A549 (cell line): ENCODE results near the gene LRIG1.

Experiments used
- EP300 ChIP-seq, 2 experiments: fragments of >200 bp; sonication (Bioruptor Twin); formaldehyde crosslinking; IDR thresholded peaks; 2 replicates in 1 of 2; 3 replicates in 1 of 2; pipeline ENCODE4 v1.6.1; 2016 to 2017
- NFE2L2 ChIP-seq: fragments of 150-350 bp; conservative IDR thresholded peaks from 2 replicates; pipeline ENCODE4 v1.6.1; 2014; ENCODE audit warnings: low read length
- POLR2A ChIP-seq: IDR thresholded peaks from 2 replicates; pipeline ENCODE4 v1.6.1; 2012; ENCODE audit warnings: mild to moderate bottlenecking, low read length
- POLR2AphosphoS2 ChIP-seq: conservative IDR thresholded peaks from 2 replicates; pipeline ENCODE4 v1.6.1; 2012; ENCODE audit warnings: low read length, improper control_type of control experiment, inconsistent platforms
- RAD21 ChIP-seq, 2 experiments: fragments of >200 bp in 1 of 2; sonication (Bioruptor Twin) in 1 of 2; formaldehyde crosslinking in 1 of 2; IDR thresholded peaks in 1 of 2; conservative IDR thresholded peaks in 1 of 2; 2 replicates in 1 of 2; 3 replicates in 1 of 2; pipeline ENCODE4 v1.6.1; 2012 to 2018; ENCODE audit warnings: inconsistent platforms in 1 of 2
- TF ChIP-seq, protein P1 (sequence below): fragments of >200 bp; sonication (Bioruptor Twin); formaldehyde crosslinking; IDR thresholded peaks from 3 replicates; pipeline ENCODE4 v1.5.1; 2016
- TF ChIP-seq, protein P2 (sequence below): fragments of 450-650 bp; IDR thresholded peaks from 2 replicates; pipeline ENCODE4 v1.6.1; 2014; ENCODE audit warnings: antibody characterized with exemption
- TF ChIP-seq, protein P3 (sequence below): IDR thresholded peaks from 2 replicates; pipeline ENCODE4 v1.6.1; 2012
- TF ChIP-seq, protein P4 (sequence below): IDR thresholded peaks from 2 replicates; pipeline ENCODE4 v1.6.1; 2012

DNA sequence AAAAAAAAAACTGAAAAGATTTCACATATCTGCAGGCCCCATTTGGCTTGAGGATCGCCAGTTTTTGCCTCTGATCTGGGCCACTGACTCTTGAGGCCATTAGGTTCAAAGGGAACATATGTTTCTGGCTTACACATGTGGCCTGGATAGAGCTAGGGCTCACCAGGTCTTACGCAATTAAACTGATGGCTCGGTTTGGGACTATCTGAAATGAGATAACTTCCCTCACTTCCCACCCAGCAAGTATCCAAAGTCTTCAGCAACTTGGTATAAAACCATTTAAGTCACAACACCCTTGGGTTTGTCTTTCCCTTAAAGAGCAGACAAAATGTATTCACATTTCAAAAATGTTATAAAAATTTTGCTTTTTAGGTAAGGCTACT, 36.3 kb downstream of the LRIG1 start:
- TF ChIP-seq, protein P1, sequence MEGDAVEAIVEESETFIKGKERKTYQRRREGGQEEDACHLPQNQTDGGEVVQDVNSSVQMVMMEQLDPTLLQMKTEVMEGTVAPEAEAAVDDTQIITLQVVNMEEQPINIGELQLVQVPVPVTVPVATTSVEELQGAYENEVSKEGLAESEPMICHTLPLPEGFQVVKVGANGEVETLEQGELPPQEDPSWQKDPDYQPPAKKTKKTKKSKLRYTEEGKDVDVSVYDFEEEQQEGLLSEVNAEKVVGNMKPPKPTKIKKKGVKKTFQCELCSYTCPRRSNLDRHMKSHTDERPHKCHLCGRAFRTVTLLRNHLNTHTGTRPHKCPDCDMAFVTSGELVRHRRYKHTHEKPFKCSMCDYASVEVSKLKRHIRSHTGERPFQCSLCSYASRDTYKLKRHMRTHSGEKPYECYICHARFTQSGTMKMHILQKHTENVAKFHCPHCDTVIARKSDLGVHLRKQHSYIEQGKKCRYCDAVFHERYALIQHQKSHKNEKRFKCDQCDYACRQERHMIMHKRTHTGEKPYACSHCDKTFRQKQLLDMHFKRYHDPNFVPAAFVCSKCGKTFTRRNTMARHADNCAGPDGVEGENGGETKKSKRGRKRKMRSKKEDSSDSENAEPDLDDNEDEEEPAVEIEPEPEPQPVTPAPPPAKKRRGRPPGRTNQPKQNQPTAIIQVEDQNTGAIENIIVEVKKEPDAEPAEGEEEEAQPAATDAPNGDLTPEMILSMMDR, result no peak
- TF ChIP-seq EP300 (IDR thresholded peaks at IDR 0.05), result no peak
- TF ChIP-seq POLR2AphosphoS2, result no peak
- TF ChIP-seq NFE2L2, result no peak
- TF ChIP-seq, protein P2, sequence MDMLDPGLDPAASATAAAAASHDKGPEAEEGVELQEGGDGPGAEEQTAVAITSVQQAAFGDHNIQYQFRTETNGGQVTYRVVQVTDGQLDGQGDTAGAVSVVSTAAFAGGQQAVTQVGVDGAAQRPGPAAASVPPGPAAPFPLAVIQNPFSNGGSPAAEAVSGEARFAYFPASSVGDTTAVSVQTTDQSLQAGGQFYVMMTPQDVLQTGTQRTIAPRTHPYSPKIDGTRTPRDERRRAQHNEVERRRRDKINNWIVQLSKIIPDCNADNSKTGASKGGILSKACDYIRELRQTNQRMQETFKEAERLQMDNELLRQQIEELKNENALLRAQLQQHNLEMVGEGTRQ, result no peak
- TF ChIP-seq, protein P3, sequence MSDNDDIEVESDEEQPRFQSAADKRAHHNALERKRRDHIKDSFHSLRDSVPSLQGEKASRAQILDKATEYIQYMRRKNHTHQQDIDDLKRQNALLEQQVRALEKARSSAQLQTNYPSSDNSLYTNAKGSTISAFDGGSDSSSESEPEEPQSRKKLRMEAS, result no peak
- no peak for TF ChIP-seq POLR2A
- TF ChIP-seq RAD21 (conservative IDR thresholded peaks at IDR 0.05 in 1 of 2, IDR thresholded peaks at IDR 0.05 in 1 of 2), result no peak
- TF ChIP-seq, protein P4, sequence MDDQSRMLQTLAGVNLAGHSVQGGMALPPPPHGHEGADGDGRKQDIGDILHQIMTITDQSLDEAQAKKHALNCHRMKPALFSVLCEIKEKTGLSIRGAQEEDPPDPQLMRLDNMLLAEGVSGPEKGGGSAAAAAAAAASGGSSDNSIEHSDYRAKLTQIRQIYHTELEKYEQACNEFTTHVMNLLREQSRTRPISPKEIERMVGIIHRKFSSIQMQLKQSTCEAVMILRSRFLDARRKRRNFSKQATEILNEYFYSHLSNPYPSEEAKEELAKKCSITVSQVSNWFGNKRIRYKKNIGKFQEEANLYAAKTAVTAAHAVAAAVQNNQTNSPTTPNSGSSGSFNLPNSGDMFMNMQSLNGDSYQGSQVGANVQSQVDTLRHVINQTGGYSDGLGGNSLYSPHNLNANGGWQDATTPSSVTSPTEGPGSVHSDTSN, result no peak
